Common myeloid progenitor, CD34-positive (primary cell): ENCODE results near the gene COL23A1.
A peak's percentile ranks its signal among the peaks of the same experiment; 100 is the strongest.

Source experiments
- CTCF ChIA-PET: fragments of 350-600 bp; sonication (Branson Sonifier 250); formaldehyde crosslinking; loops from one replicate; lab custom pipeline; 2021; ENCODE audit warnings: antibody characterized with exemption; lab: Charles Lee
- POLR2A ChIA-PET: fragments of 350-600 bp; sonication (Branson Sonifier 250); formaldehyde crosslinking; loops from one replicate; lab custom pipeline; 2021; ENCODE audit warnings: antibody characterized with exemption; lab: Charles Lee
- DNase-seq, 3 donors: peaks; one replicate each; pipeline versions ENCODE4 v3.0.0 to v3.0.0-alpha.2; 2013
- H3K27ac ChIP-seq, 2 experiments: 1 replicate in 1 of 2; 2 replicates in 1 of 2; pipeline ENCODE4 v1.7.0; 2013; ENCODE audit warnings: inconsistent platforms in 2 of 2, low read length in 2 of 2, mild to moderate bottlenecking in 2 of 2, low read depth in 1 of 2, moderate library complexity in 1 of 2; ENCODE audit not compliant: severe bottlenecking in 2 of 2, insufficient read depth in 1 of 2, poor library complexity in 1 of 2
- H3K27me3 ChIP-seq, 5 experiments: replicated peaks in 2 of 5; 1 replicate in 3 of 5; 2 replicates in 2 of 5; pipeline versions ENCODE4 v1.6.1 to v1.7.0; 2013; ENCODE audit warnings: low read length in 4 of 5, mild to moderate bottlenecking in 2 of 5, moderate library complexity in 2 of 5, inconsistent platforms in 1 of 5; ENCODE audit not compliant: insufficient read depth in 5 of 5, control insufficient read depth in 4 of 5
- H3K36me3 ChIP-seq, 4 experiments: 1 replicate in 2 of 4; 2 replicates in 2 of 4; pipeline versions ENCODE4 v1.6.1 to v1.7.0; 2013; ENCODE audit warnings: low read length in 3 of 4, control low read depth in 1 of 4, mild to moderate bottlenecking in 1 of 4; ENCODE audit not compliant: control insufficient read depth in 4 of 4, insufficient read depth in 4 of 4
- H3K4me1 ChIP-seq, 4 experiments: 1 replicate in 3 of 4; 2 replicates in 1 of 4; pipeline versions ENCODE4 v1.6.1 to v1.7.1; 2013; ENCODE audit warnings: low read length in 3 of 4, mild to moderate bottlenecking in 3 of 4, control low read depth in 1 of 4, inconsistent platforms in 1 of 4, moderate library complexity in 1 of 4; ENCODE audit not compliant: control insufficient read depth in 4 of 4, insufficient read depth in 4 of 4; ENCODE audit errors: control extremely low read depth in 1 of 4
- H3K4me3 ChIP-seq, 7 experiments: 1 replicate in 4 of 7; 2 replicates in 3 of 7; pipeline versions ENCODE4 v1.5.1 to v1.7.0; 2013; ENCODE audit warnings: mild to moderate bottlenecking in 7 of 7, low read length in 6 of 7, moderate library complexity in 6 of 7, inconsistent platforms in 2 of 7, low read depth in 2 of 7, control low read depth in 1 of 7; ENCODE audit not compliant: insufficient read depth in 4 of 7, control insufficient read depth in 1 of 7; ENCODE audit errors: extremely low read depth in 1 of 7
- H3K9me3 ChIP-seq, 5 experiments: 1 replicate in 4 of 5; 2 replicates in 1 of 5; pipeline versions ENCODE4 v1.6.1 to v1.7.1; 2013; ENCODE audit warnings: low read length in 4 of 5, mild to moderate bottlenecking in 2 of 5, inconsistent platforms in 1 of 5, low read depth in 1 of 5, moderate library complexity in 1 of 5; ENCODE audit not compliant: control insufficient read depth in 4 of 5, insufficient read depth in 2 of 5; ENCODE audit errors: control extremely low read depth in 1 of 5
- WGBS: methylation state at CpG from one replicate; pipeline ENCODE4 v1.1.5; 2013; ENCODE audit not compliant: insufficient coverage; 5-methylcytosine and 5-hydroxymethylcytosine counted together

Gene COL23A1

GRCh38 chr5:178524093-178524882, 65.9 kb downstream of the COL23A1 start:
- ChIA-PET CTCF (no interaction called here), POLR2A (no interaction called here)
- H3K4me3 ChIP-seq = no peak overlapping the region
- no peak overlapping the region for H3K27ac ChIP-seq
- DNase-seq = no peak
- no peaks in the 10 kb centered on the region for H3K36me3 ChIP-seq
- H3K9me3 ChIP-seq = no peaks in the 10 kb centered on the region
- WGBS = 82% methylated on average over 10 of the region's 10 CpGs
- H3K27me3 ChIP-seq = no peaks in the 10 kb centered on the region
- H3K4me1 ChIP-seq = no peaks in the 10 kb centered on the region

GRCh38 chr5:178522361-178522760, 67.8 kb downstream of the COL23A1 start:
- H3K36me3 ChIP-seq = no peaks in the 10 kb centered on the region
- H3K27ac ChIP-seq = no peak overlapping the region
- CTCF ChIA-PET = no interaction called here
- no peaks in the 10 kb centered on the region for H3K9me3 ChIP-seq
- no peaks in the 10 kb centered on the region for H3K27me3 ChIP-seq
- 97% methylated on average over 10 of the region's 14 CpGs for WGBS
- POLR2A ChIA-PET = no interaction called here
- H3K4me1 ChIP-seq = no peaks in the 10 kb centered on the region
- DNase-seq = no peak
- no peak overlapping the region for H3K4me3 ChIP-seq

- no peak overlapping the region for H3K4me3 ChIP-seq
- H3K36me3 ChIP-seq = no peaks in the 10 kb centered on the region
- H3K27ac ChIP-seq = no peak overlapping the region
- DNase-seq = no peak
- ChIA-PET POLR2A (no interaction called here), CTCF (no interaction called here)
- no peaks in the 10 kb centered on the region for H3K4me1 ChIP-seq
- WGBS = 100% methylated on average over 2 of the region's 4 CpGs
- no peaks in the 10 kb centered on the region for H3K9me3 ChIP-seq
- H3K27me3 ChIP-seq = no peaks in the 10 kb centered on the region
Measured at GRCh38 chr5:178520851-178521250, 69.3 kb downstream of the COL23A1 start.

GRCh38 chr5:178519804-178520203, 70.4 kb downstream of the COL23A1 start:
- Histone ChIP-seq H3K27ac (no peak overlapping the region), H3K36me3 (no peaks in the 10 kb centered on the region), H3K4me1 (no peaks in the 10 kb centered on the region), H3K9me3 (no peaks in the 10 kb centered on the region), H3K4me3 (no peak overlapping the region), H3K27me3 (peaks cover 0 to 5% (median 0%) of the 10 kb centered on the region in 5 experiments)
- ChIA-PET POLR2A (interaction anchor here (0.6 kb wide), 1 partner anchor 1062 kb away, joined by 3 read pairs; no protein-coding TSS in a partner anchor), CTCF (no interaction called here)
- DNase-seq = no peak
- WGBS = 93% methylated on average over 2 of the region's 2 CpGs

- H3K4me1 ChIP-seq = no peaks in the 10 kb centered on the region
- ChIA-PET CTCF (no interaction called here), POLR2A (no interaction called here)
- WGBS = 100% methylated on average over 3 of the region's 6 CpGs
- no peaks in the 10 kb centered on the region for H3K9me3 ChIP-seq
- H3K36me3 ChIP-seq = no peaks in the 10 kb centered on the region
- DNase-seq = no peak
- no peak overlapping the region for H3K4me3 ChIP-seq
- H3K27me3 ChIP-seq = peaks cover 0 to 5% (median 0%) of the 10 kb centered on the region in 5 experiments
- no peak overlapping the region for H3K27ac ChIP-seq
Measured at GRCh38 chr5:178519155-178519554, 71.0 kb downstream of the COL23A1 start.

GRCh38 chr5:178516504-178517235, 73.5 kb downstream of the COL23A1 start:
- peaks cover 0 to 11% (median 5%) of the 10 kb centered on the region in 5 experiments for H3K9me3 ChIP-seq
- DNase-seq = peak in 2 of 3 donors; percentile 4 to 10
- ChIA-PET POLR2A (no interaction called here), CTCF (no interaction called here)
- 83% methylated on average over 7 of the region's 14 CpGs for WGBS
- H3K27me3 ChIP-seq = peaks cover 0 to 6% (median 5%) of the 10 kb centered on the region in 5 experiments
- H3K36me3 ChIP-seq = no peaks in the 10 kb centered on the region
- no peaks in the 10 kb centered on the region for H3K4me1 ChIP-seq
- no peak overlapping the region for H3K27ac ChIP-seq
- H3K4me3 ChIP-seq = no peak overlapping the region
